HuH-7.5 (cell line): ENCODE results near the gene ISG20.

Experiments
- DNase-seq: peaks from one replicate; pipeline ENCODE4 v3.0.0; 2011; ENCODE audit warnings: low spot score

ISG20 gene

GRCh38 chr15:88638626-88639372, at the start of gene ISG20:
Gene ISG20 (plus strand): TSS chr15:88639016. CDS start chr15:88639367, 351 bp downstream.
- peak; percentile 95 for DNase-seq

DNA sequence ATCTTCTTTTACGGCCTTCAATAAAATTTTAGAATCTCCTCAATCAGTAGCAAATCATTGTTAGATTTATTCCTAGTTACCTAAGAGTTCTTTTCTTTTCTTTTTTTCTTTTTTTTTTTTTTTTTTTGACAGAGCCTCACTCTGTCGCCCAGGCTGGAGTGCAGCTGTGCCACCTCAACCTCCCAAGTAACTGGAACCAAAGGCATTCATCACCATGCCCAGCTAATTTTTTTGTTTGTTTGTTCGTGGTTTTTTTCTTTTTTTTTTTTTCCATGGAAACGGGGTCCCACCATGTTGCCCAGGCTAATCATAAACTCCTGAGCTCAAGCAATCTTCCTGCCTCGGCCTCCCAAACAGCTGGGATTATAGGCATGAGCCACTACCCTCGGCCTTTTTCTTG, 48.1 kb upstream of the ISG20 start:
- DNase-seq = no peak

DNA sequence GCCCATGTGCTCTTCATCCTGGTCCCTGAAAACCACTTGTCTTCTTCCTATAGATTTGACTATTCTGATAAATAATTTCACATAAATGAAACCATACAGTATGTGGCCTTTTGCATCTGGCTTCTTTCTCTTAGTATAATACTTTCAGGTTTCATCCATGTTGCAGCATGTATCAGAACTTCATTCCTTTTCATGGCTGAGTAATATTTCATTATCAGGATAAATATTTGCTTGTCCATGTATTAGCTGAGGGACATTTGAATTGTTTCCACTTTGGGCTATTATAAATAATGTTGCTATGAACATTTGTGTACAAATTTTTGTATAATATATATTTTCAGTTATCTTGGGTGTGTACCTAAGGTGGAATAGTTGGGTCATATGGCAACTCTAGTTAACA, 47.4 kb upstream of the ISG20 start:
- DNase-seq = no peak

DNA sequence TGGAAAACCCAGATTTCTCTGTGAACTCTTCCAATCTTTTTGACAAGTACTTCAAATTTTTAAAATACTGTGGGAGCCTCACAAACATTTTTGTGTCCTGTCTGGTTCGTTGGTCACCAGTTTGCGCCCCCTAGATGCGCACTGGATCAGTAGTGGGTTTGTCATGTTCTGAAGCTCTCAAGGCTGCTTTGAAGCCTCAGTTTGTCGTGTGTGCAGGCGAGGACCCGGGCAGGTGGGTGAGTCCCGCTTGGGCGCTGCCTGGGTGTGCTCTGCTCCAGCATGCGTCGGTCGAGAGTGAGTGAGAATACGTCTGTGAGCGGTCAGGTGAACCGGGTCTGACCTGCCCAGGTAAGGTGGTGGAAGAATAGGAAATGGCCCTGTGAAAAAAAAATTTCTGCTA, 34.9 kb upstream of the ISG20 start:
- no peak for DNase-seq

DNA sequence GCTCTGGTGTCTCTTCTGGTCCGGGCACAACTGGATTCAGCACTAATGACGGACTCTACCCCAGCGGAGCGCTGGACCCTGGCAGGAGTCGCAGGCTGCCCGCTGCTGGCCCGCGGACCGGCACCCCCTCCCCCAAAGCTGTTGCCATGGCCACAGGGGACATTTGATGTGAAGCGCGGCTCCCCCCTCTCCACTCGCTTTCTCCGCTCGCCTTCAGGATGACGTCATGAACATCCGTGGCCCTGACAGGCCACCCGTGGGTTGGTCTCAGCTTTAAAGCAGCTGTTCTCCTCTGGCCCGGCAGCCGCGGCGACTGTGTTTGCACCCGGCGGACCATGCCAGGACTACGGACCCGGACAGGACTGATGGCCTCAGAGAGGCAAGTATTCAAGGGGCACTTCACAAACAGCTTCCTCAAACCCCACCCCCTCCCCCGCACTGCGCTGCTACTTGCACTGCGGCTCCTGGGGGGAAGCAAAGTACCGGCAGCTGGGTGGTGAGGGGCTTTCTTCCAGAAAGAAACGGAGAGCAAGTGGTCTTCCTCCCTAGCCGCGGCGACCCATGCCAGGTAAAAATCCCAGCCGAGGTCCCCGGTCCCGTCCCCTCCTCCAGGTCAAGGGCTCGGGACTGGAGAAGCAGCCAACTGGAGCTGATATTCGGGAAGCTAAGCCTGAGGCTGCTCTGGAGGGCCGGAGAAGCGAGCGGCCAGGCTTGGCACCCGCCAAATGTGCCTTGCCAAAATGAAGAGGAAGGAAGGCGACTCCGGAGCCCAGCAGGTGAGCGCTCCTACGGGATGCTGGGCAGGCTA, 34.2 kb upstream of the ISG20 start:
- DNase-seq = no peak

DNA sequence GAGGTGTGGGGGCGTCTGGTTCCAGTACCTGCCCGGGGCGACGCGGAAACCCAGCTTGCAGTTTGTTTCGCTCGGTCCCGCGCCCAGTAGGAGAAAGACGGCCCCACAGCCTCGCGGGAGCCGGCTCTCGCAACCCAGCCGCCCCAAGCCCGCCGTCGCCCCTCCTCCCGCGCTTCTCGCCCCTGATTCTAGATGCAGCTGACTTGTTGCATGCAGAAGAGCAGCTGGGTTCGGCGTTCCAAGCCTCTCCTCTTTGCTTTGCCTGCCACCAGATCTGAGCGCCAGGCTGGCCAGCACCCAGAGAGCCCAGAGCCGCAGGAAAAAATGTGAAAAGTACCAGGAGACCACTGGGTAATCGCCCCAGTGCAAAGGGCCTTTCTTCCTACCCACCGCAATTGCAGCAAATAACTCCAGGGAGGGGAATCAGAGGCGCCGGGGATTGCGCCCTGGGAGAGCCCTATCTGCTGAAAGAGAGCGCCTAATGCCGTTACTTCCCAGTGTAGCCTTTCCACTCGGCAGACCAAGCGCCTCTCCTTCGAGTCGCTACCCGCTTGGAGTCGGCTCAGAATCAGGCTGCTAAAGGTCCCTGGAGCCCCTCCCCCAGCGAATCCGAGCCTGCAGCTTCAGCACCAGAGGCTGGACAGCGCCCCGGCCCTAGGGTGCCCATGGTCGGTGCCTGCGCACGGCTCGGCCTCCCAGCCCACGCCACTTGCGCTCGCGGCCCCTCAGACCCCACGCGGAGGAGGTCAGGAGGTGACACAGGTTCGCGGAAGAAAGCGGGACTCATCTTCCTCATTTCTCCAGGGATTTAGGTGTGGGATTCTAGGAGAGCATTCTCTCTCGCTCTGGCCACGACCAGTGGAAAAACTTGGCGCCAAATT, 33.4 kb upstream of the ISG20 start:
- DNase-seq = no peak

GRCh38 chr15:88606070-88606794, 32.6 kb upstream of the ISG20 start:
- DNase-seq = no peak

DNA sequence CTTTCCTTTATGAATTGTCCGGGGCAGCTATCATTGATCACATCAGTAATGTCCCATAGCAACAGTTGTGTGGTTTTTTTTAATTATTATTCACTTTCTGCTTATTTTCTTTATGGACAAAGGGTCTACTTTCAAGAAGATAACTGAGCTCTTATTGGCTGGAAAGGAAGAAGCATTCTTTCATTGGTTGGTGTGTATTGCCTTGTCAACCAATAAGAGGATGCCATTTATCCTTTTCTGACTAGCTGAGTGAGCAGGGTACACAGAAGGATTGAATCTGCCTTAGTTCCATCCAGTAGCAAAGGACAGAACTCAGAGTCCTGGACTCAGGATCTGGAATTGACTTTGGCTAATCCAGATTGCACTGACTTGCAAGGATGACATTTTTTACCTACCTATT, 30.9 kb upstream of the ISG20 start:
- DNase-seq = no peak

GRCh38 chr15:88608607-88609181, 30.1 kb upstream of the ISG20 start:
- DNase-seq = no peak

- no peak for DNase-seq
Measured at GRCh38 chr15:88609344-88610090, 29.3 kb upstream of the ISG20 start.

DNA sequence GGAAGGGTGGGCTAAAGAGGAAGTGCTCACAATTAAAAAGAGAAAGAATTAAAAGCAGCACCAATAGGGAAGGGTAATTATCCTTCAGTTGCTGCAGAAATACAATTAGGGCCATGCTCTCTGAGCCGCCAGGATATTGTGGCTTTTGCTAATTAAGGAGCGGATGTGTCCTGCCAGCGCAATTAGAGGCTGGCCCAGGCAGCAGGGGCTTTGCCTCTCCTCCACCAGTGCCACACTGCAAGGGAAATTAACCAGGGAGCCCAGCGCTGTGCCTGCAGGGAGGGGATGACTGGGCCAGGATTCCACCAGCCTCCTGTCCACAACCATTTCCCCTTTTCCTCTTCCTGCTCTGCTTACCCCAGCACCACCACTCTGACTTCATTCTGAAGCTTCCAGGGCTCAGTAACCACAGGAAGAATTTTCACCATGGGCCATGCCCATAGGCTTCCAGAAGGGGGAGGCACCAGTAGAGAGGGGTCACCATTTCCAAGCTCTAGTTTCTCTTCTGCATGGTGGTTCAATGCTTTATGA, 28.1 kb upstream of the ISG20 start:
- no peak for DNase-seq

- DNase-seq = no peak
Measured at GRCh38 chr15:88612186-88612796, 26.5 kb upstream of the ISG20 start.

- no peak for DNase-seq
Measured at GRCh38 chr15:88613074-88613944, 25.5 kb upstream of the ISG20 start.

DNA sequence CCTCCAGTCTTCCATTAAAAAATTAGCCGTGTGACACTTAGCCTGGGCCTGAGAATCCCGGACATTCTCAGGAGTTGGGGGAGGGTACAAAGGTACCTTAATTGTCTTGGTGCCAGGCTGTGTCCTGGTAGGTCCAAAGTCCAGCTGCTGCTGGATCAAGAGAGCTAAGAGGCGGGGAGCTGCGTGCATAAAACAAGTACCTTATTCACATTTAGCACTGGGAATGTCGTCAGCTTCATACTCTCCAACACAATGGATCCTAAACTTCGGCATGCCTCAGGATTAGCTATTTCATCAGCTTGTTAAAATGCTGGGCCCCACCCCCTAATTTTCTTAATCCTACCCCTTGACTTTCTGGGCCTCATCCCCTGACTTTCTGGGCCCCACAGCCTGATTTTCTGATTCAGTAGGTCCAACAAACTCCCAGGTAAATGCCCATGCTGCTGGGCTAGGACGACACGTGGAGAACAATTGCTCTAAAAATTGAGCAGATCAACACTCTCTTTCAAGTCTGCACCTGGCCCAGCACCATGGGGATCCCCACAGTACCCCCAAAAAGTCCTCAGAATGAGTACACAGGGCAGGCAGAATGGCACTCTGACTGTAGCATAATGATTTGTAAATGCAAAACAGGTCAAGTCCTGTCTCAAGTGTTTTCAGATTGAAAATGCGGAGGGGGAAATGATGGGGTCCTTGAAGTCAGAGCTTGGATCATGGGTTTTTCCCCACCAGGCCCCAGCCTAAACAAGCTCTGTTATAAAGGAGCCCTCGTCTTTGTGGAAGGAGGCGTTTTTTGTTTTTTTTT, 23.3 kb upstream of the ISG20 start:
- no peak for DNase-seq

- DNase-seq = no peak
Measured at GRCh38 chr15:88616240-88616639, 22.6 kb upstream of the ISG20 start.

GRCh38 chr15:88617031-88617722, 21.6 kb upstream of the ISG20 start:
- no peak for DNase-seq

- no peak for DNase-seq
Measured at GRCh38 chr15:88617790-88618189, 21.0 kb upstream of the ISG20 start.

DNA sequence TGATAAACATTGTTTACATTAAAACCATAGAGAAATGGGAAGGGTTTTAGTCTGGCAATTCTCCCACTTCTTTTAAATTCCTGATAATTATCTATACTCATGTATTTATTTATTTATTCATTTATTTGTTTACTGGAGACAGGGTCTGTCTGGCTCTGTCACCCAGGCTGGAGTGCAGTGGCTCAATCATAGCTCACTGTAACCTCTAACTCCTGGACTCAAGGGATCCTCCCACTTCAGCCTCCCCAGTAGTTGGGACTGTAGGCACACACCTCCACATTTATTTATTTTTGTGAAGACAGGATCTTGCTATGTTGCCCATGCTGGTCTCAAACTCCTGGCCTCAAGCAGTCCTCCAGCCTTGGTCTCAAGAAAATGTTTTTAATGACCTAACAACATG, 20.1 kb upstream of the ISG20 start:
- no peak for DNase-seq
